Mucosa of stomach (tissue), 1 donor: ENCODE data around the gene FBXL17.

Experiments used
- H3K27me3 ChIP-seq: one replicate; pipeline ENCODE4 v1.7.0; 2013; ENCODE audit warnings: mild to moderate bottlenecking, low read length; ENCODE audit not compliant: control insufficient read depth, insufficient read depth
- H3K36me3 ChIP-seq: one replicate; pipeline ENCODE4 v1.7.0; 2013; ENCODE audit warnings: low read length; ENCODE audit not compliant: control insufficient read depth, insufficient read depth
- H3K4me1 ChIP-seq: one replicate; pipeline ENCODE4 v1.7.0; 2013; ENCODE audit warnings: mild to moderate bottlenecking, low read length; ENCODE audit not compliant: control insufficient read depth, insufficient read depth
- H3K4me3 ChIP-seq: one replicate; pipeline ENCODE4 v1.7.0; 2013; ENCODE audit warnings: low read length
- H3K9ac ChIP-seq: one replicate; pipeline ENCODE4 v1.7.0; 2013; ENCODE audit warnings: mild to moderate bottlenecking, low read length, moderate library complexity
- H3K9me3 ChIP-seq: one replicate; pipeline ENCODE4 v1.7.0; 2013; ENCODE audit warnings: mild to moderate bottlenecking, low read length, moderate library complexity; ENCODE audit not compliant: control insufficient read depth
- donor health status: Pancreatic carcinoma.

Gene FBXL17

DNA sequence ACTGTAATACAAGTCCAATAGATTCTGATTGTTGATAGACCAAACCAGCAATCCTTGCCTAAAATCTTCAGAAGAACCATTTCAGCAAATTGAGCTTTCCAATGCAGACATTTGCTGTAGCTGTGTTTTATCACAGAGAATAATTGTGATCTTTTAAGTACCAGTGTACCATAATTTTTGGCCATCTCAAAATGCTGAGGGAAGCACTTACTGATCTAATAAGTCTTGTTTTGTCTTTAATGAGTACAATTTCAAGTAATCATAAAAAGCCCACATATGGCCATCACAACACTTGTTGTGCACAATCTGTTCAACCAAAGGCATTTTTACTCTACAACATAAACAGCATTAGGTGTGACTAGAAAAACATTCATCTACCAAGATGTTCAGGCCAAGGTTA, 159.9 kb downstream of the FBXL17 start:
- H3K36me3 ChIP-seq: no peaks in the 10 kb centered on the region
- no peaks in the 10 kb centered on the region for H3K27me3 ChIP-seq
- H3K4me3 ChIP-seq: no peak overlapping the region
- no peak overlapping the region for H3K9ac ChIP-seq
- peaks cover 6% of the 10 kb centered on the region for H3K4me1 ChIP-seq
- H3K9me3 ChIP-seq: no peaks in the 10 kb centered on the region

DNA sequence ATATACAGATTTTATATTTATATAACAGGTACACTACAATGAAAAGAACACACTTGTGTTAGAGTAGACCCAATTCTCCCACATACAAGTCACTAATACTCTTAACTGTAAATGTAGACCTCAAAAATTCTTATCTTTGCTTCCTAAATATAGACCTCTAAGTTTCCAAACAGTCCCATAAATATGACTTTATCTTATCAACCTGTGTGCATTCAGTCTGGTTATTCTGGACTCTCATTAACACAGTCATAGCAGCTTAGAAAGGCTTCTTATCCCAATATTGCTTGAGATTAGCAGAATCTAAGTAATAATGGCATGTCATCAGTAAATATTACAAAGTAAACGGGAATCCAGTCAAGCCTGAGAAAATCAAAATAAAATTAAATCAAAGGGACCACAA, 161.1 kb downstream of the FBXL17 start:
- no peaks in the 10 kb centered on the region for H3K9me3 ChIP-seq
- no peak overlapping the region for H3K4me3 ChIP-seq
- H3K36me3 ChIP-seq: no peaks in the 10 kb centered on the region
- H3K9ac ChIP-seq: no peak overlapping the region
- no peaks in the 10 kb centered on the region for H3K27me3 ChIP-seq
- peaks cover 6% of the 10 kb centered on the region for H3K4me1 ChIP-seq

DNA sequence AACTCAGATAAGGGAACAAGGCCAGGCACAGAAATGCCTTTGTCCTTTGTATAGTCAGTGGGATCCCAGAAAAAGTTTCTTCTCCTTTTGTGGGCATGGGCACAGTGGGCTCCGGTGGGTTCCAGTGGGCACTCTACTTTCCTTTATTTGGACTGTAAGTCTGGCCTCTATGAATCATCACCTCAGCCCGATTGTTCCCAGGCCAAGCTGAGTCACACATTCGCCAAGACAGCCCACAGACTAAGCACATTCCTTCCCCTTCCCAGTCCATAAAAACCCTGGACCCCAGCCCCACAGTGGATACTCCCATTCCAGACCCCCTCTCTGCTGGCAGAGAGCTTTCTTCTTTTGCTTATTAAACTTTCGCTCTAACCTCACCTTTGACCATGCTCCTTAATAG, 165.0 kb downstream of the FBXL17 start:
- Histone ChIP-seq H3K9me3 (no peaks in the 10 kb centered on the region), H3K36me3 (no peaks in the 10 kb centered on the region), H3K4me1 (peaks cover 6% of the 10 kb centered on the region), H3K27me3 (no peaks in the 10 kb centered on the region), H3K9ac (no peak overlapping the region), H3K4me3 (no peak overlapping the region)

DNA sequence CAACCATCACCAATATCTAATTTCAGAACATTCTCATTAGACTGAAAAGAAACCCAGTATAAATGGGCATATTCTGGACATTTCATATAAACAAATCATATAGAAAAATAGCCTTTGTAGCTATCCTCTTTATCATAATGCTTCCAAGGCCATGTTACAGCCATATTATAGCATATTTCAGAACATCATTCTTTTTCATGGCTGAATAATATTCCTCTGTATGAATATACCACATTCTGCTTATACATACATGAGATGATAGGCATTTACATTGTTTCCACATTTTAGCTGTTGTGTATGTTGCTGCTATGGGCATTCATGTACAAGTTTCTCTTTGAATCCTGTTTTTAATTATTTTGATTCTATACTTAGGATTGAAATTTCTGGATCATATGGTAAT, 167.0 kb downstream of the FBXL17 start:
- H3K9ac ChIP-seq: no peak overlapping the region
- H3K9me3 ChIP-seq: no peaks in the 10 kb centered on the region
- H3K4me3 ChIP-seq: no peak overlapping the region
- H3K4me1 ChIP-seq: no peaks in the 10 kb centered on the region
- H3K27me3 ChIP-seq: no peaks in the 10 kb centered on the region
- no peaks in the 10 kb centered on the region for H3K36me3 ChIP-seq

DNA sequence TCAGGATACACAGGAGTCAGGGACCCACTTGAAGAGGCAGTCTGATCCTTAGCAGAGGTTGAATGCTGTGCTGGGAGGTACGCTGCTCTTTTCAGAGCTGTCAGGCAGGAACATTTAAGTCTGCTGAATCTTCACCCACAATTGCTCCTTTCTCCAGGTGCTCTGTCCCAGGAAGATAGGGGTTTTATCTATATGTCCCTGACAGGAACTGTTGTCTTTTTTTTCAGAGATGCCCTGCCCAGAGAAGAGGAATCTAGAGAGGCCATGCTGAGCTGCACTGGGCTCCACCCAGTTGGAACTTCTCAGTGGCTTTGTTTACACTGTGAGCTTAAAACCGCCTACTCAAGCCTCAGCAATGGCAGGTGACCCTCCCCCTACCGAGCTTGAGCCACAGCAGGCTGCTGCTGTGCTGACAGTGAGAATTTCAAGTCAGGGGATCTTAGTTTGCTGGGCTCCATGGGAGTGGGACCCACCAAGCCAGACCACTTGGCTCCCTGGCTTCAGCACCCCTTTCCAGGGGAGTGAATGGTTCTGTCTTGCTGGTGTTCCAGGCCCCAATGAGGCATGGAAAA, 169.0 kb downstream of the FBXL17 start:
- Histone ChIP-seq H3K36me3 (no peaks in the 10 kb centered on the region), H3K9me3 (no peaks in the 10 kb centered on the region), H3K9ac (no peak overlapping the region), H3K27me3 (no peaks in the 10 kb centered on the region), H3K4me1 (no peaks in the 10 kb centered on the region), H3K4me3 (no peak overlapping the region)

DNA sequence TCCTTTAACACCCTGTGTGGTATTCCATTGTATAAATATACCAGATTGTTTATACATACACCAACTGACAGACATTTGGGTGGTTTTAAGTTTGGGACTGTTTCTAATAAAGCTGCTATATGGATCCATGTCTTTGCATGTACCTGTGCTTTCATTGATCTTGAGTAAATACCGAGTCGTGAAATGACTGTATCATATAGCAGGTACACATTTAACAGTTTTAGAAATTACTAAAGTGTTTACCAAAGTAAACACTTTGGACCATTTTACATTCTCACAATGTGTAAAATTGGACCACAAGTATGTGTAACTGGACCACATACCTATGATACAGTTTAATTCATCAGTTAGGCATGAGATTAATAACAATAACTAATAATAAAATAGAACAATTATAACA, 175.2 kb downstream of the FBXL17 start:
- no peak overlapping the region for H3K9ac ChIP-seq
- H3K36me3 ChIP-seq: no peaks in the 10 kb centered on the region
- H3K4me1 ChIP-seq: no peaks in the 10 kb centered on the region
- no peaks in the 10 kb centered on the region for H3K27me3 ChIP-seq
- H3K4me3 ChIP-seq: no peak overlapping the region
- H3K9me3 ChIP-seq: no peaks in the 10 kb centered on the region

DNA sequence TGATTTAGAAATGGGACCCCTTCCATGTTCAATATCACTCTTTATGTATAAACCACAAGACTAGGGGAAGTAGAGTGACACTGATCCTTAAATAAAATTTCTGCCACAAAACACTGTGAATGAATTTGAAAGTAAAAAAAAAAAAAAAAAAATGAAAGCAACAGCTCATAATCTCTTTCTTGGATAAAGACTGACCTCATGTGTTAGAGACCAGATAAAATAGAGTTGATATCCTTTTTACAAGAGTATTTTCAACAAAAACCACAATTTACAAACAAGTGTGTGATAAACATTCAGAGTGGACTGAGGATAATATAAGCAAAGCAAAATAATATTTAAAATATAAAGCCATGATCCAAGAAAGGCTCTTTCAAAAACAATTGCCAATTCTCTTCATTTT, 180.2 kb downstream of the FBXL17 start:
- Histone ChIP-seq H3K36me3 (no peaks in the 10 kb centered on the region), H3K9ac (no peak overlapping the region), H3K4me3 (no peak overlapping the region), H3K27me3 (no peaks in the 10 kb centered on the region), H3K4me1 (no peaks in the 10 kb centered on the region), H3K9me3 (no peaks in the 10 kb centered on the region)

DNA sequence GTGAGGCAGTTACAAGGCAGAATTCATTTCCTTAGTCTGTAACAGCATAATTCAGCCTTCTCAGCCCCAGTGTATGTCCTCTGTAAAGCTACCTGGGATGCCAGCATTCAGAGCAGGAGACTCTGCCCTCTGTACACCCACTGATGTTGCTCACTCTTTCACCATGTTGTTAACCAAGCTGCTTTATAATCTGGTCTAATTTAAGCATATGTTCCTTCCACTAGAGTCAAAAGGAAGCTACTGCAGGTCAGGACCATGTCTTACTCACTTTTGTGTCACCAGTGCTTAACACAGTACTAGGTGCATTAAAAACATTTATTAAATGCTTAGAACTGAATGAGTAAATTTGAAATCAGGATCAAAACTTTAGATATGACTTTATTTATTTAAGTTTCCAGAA, 185.6 kb downstream of the FBXL17 start:
- Histone ChIP-seq H3K9me3 (no peaks in the 10 kb centered on the region), H3K36me3 (no peaks in the 10 kb centered on the region), H3K9ac (no peak overlapping the region), H3K27me3 (no peaks in the 10 kb centered on the region), H3K4me3 (no peak overlapping the region), H3K4me1 (no peaks in the 10 kb centered on the region)

DNA sequence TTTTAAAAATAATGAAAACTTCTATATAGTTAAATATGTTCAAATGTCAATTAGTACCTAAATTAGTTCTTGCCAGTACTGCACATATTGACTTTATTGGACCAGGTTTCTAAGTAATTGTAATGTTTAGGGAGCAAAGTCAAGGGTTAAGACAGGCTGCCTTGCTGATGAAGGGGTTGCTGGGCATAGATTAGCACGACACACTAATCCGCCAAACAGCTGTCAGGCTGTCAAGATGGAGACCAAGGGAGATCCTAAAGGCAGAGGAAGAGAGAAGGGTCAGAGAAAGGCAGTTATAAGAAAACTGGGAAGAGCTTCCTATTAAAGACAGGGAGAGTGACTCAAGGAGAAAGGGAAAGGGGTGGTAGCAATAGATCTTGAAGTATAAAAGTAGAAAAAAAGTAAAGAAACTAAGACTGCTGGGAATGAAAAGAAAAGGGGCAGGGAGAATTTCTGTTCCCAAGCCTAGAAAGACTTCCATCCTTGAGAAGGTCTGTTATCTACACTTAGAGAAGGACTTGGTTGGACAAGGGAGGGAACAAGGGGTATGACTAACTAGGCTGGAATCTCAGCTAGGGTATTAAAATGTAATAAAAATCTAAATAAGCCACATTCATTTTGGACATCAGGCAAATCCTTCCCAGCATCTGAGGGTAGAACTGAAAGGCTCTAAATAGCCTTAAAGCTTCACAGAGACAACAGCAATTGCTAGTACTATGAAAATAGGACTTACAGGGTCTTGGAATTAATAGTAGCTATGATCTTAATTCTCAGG, 188.7 kb downstream of the FBXL17 start:
- Histone ChIP-seq H3K4me3 (no peak overlapping the region), H3K9ac (no peak overlapping the region), H3K9me3 (no peaks in the 10 kb centered on the region), H3K36me3 (no peaks in the 10 kb centered on the region), H3K4me1 (no peaks in the 10 kb centered on the region), H3K27me3 (no peaks in the 10 kb centered on the region)

DNA sequence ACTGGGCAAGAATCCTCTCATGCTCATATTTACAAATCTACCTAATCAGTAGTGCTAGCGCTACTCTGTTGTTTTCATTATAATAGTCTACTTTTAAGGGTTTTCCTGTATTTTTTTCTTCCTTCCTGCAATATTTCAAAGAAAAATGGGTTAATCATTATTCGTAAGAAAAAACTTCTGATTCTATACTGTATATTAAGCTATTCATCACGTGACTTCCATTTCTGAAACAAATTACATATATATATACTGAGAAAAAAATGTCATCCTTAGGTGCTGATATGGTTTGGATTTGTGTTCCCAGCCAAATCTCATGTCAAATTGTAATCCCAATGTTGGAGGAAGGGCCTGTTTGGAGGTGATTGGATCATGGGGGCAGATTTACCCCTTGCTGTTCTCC, 197.0 kb downstream of the FBXL17 start:
- Histone ChIP-seq H3K4me1 (no peaks in the 10 kb centered on the region), H3K9ac (no peak overlapping the region), H3K36me3 (no peaks in the 10 kb centered on the region), H3K4me3 (no peak overlapping the region), H3K27me3 (no peaks in the 10 kb centered on the region), H3K9me3 (no peaks in the 10 kb centered on the region)

DNA sequence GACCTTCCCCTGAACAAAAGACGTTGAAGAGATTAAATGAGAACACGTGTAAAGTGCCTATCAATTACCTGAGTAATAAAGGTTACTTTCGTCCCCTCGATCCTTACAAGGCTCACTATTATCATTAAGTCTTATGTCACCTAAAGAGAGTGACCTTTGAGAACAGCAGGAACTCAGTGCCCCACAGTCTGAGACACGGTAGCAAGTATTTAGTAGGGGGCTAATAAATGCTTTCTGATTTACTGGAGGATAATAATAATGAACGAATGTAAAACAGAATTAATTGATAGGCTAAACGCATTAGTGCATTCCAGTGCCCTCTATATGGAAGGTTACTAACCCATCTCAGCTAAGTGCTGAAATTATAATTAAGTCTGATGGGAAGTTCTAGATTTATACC, 199.9 kb downstream of the FBXL17 start:
- H3K4me3 ChIP-seq: no peak overlapping the region
- no peaks in the 10 kb centered on the region for H3K9me3 ChIP-seq
- H3K27me3 ChIP-seq: no peaks in the 10 kb centered on the region
- H3K9ac ChIP-seq: no peak overlapping the region
- no peaks in the 10 kb centered on the region for H3K4me1 ChIP-seq
- H3K36me3 ChIP-seq: no peaks in the 10 kb centered on the region

DNA sequence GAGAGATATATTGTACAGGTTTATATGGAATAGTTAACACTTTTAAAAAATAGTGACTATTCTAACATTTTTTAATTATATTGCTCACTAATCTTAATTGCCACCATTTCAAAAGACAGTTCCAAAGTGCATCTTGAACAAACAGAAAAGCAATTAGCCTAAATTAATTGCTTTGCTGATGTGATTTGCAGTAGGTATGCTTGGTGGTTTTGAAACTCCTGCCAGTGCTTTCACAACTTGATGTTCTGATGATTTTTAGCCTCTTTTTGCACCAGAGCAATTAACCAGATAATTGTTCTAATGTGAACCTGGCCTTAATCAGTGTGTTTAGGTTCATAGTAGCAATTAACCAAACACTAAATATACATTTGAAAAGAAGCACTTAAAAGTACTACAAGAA, 207.6 kb downstream of the FBXL17 start:
- Histone ChIP-seq H3K4me1 (no peaks in the 10 kb centered on the region), H3K27me3 (no peaks in the 10 kb centered on the region), H3K4me3 (no peak overlapping the region), H3K9ac (no peak overlapping the region), H3K36me3 (no peaks in the 10 kb centered on the region), H3K9me3 (no peaks in the 10 kb centered on the region)

DNA sequence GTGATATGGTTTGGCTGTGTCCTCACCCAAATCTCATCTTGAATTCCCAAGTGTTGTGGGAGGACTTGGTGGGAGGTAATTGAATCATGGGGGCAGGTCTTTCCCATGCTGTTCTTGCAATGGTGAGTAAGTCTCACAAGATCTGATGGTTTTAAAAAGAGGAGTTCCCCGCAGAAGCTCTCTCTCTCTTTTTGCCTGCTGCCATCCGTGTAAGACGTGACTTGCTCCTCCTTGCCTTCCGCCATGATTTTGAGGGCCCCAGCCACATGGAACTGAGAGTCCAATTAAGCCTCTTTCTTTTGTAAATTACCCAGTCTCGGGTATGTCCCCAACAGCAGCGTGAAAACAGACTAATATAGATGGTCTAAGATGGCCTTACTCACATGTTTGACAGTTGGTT, 210.1 kb downstream of the FBXL17 start:
- no peaks in the 10 kb centered on the region for H3K27me3 ChIP-seq
- no peaks in the 10 kb centered on the region for H3K36me3 ChIP-seq
- no peak overlapping the region for H3K9ac ChIP-seq
- H3K9me3 ChIP-seq: no peaks in the 10 kb centered on the region
- no peaks in the 10 kb centered on the region for H3K4me1 ChIP-seq
- no peak overlapping the region for H3K4me3 ChIP-seq
